ENCODE data around the gene IGHMBP2.

Gene IGHMBP2

DNA sequence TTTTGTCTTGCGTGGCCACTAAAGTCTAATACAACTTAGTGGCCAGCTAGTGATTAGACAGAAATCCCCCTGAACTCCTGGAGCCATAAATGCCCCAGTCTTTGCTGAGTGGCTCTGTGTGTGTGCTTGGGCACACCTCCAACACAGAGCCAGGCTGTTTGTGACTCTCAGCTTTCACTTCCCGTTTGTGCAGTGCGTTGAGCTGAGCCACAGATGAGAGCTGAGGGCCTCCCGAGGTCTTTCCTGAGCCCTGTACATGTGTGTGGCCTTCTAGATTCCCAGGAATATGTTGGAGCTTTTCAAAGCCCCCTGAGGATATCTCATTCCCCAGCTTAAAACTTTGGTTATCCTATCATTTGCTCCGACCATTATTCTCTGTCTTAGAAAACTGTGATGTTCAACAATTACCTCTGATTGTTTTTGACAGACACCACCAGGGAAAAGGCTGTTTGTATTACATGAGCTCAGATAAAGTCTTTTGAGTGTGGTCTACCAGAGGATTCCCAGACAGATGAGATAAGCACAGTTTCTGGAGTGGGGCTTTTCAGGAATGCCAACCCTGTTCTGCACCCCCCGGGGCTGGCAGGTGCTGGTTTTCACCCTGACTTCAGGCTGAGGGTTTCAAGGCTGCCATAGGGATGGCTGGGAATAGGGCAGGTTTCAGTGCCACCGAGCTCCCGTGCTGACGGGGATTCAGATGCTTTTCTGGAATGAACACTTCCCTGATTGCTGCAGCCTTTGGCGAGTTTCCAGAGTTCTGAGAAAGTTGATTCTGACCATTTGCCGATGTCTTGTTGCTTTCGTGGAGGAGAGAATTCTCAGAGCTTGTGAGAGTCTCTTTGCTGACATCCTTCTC, 23.8 kb downstream of the IGHMBP2 start:
- no peak for DNase-seq (ENCODE audit: low read depth, low spot score)

DNA sequence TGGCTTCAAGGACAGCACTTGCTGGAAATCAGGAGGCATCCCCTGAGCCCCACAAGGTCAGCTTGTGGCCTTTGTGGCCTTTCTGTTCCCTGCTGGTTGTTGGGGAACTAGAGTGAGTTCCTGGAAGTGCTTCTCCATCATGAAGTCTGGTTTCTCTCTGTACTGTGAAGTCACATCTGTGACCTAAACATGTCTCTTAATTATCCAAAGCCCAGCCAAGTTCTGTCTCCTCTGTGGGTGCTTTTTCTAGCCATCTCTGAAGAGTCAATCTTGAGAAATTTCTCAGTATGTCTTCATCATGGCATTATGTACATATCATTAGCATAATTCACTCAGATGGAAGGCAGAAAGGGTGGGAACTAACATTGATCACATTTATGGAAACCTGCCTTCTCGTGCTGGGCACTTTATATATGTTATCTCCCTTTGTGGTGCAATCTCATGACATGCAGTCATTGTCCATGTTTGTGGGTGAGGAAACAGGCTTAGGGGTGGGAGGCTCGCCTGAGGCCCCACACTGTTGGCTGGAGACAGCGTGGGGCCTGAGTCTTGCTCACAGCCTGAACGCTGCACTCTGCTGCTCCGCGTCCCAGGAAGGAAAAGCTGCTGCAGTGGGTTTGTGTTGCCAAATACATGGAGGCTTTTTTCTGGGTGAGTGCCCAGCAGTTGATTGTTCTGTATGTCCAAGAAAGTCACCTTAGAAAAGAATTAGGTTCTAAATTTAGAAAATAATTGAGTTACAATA, 24.6 kb downstream of the IGHMBP2 start:
- no peak for DNase-seq (ENCODE audit: low read depth, low spot score)

DNA sequence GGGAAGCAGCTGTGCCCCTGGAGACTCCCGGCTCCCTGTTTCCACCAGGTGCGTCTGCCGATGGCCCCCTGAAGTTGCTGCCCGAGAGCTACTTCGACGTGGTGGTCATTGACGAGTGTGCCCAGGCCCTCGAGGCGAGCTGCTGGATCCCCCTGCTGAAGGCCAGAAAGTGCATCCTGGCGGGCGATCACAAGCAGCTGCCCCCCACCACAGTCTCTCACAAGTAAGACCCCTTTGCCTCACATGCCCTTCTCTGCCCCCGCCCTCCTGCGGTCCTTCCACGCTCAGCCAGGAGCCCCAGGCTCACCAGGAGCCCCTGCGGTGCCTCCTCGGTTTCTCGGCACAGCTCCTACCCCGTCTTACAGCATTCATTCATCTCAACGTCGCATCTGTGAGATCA, 25.4 kb downstream of the IGHMBP2 start:
- DNase-seq (ENCODE audit: low read depth, low spot score) = no peak

- DNase-seq (ENCODE audit: low read depth, low spot score) = no peak
Observed at GRCh38 chr11:68929706-68930570, 26.2 kb downstream of the IGHMBP2 start.

GRCh38 chr11:68930991-68931855, 27.5 kb downstream of the IGHMBP2 start:
- no peak for DNase-seq (ENCODE audit: low read depth, low spot score)

DNA sequence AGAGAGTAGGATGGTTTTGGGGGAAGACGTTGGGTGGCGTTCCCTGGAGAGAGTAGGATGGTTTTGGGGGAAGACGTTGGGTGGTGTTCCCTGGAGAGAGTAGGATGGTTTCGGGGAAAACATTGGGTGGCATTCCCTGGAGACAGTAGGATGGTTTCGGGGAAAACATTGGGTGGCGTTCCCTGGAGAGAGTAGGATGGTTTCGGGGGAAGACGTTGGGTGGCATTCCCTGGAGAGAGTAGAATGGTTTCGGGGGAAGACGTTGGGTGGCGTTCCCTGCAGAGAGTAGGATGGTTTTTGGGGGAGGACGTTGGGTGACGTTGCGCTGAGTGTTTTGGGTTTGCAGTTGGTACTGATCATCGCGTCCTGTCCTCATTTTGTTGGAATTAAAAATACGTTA, 28.2 kb downstream of the IGHMBP2 start:
- no peak for DNase-seq (ENCODE audit: low read depth, low spot score)

DNA sequence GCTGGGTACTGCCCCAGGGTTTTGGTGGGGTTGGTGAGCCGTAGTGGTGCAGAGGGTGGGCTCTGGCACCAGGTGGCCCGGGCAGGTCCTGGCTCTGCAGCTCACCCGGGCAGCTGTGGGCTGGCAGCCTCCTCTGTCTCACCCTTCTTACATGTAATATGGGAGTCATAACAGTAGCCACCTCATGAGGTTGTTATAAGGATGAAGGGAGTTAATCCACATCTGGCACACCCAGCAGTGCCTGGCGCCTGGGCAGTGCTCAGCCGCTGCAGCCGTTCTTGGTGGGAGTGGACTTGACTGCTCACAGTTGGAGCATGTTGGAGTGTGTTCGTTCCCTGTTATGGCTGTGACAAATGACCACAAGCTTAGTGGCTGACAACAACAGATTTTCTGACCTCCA, 28.7 kb downstream of the IGHMBP2 start:
- no peak for DNase-seq (ENCODE audit: low read depth, low spot score)

GRCh38 chr11:68932933-68933577, 29.4 kb downstream of the IGHMBP2 start:
- DNase-seq (ENCODE audit: low read depth, low spot score) = no peak

DNA sequence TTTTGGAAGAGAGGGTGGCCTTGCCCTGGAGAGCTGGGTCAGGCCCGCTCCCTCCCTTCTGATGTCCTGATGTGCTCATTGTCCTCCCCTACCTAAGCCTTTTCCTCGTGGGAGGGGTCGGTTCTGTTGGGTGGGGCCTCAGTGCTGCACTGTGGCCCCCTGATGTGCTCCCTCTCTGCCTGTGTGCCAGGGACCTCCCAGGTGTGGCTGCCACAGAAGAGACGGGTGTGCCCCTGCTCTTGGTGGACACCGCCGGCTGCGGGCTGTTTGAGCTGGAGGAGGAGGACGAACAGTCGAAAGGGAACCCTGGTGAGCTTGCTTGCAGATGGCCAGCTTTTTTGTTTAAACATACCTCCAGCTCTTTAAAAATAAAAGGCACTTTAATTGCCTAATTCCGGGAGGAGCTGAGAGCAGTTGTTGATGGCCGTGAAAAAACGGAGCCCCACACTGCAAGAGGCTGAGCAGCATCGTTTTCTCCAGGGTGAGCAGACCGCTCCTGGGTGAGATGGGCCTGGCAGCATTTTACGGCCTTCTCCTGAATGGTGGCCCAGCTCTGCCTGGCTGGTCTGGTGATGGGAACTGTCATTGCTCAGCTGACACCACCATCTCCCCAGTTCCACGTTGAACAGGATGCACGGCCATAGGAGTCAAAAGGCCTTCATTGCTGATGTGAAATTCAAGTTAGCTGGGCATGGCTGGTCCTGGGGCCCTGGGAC, 30.1 kb downstream of the IGHMBP2 start:
- no peak for DNase-seq (ENCODE audit: low read depth, low spot score)

- DNase-seq (ENCODE audit: low read depth, low spot score) = no peak
Observed at GRCh38 chr11:68934321-68934645, 30.6 kb downstream of the IGHMBP2 start.

DNA sequence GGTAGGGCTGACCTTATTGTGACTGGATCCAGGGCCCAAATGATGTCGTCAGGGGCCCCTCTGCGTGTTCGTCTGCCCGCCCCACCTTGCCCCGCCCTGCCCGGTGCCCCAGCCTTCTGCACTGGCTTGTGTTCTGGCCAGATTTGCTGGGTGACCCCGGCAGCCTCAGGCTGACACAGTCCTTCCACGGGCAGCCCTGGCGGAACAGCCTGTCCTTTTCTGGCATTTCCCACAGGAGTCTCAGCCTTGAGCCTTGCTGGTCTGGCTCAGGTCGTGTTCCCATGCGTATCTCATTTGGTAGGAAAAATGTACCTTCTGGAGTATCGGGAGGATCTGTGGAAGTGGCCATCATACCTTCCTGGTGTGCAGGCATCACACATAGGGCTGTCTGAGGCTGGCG, 31.0 kb downstream of the IGHMBP2 start:
- no peak for DNase-seq (ENCODE audit: low read depth, low spot score)

- no peak for DNase-seq (ENCODE audit: low read depth, low spot score)
Observed at GRCh38 chr11:68935066-68935465, 31.4 kb downstream of the IGHMBP2 start.

DNA sequence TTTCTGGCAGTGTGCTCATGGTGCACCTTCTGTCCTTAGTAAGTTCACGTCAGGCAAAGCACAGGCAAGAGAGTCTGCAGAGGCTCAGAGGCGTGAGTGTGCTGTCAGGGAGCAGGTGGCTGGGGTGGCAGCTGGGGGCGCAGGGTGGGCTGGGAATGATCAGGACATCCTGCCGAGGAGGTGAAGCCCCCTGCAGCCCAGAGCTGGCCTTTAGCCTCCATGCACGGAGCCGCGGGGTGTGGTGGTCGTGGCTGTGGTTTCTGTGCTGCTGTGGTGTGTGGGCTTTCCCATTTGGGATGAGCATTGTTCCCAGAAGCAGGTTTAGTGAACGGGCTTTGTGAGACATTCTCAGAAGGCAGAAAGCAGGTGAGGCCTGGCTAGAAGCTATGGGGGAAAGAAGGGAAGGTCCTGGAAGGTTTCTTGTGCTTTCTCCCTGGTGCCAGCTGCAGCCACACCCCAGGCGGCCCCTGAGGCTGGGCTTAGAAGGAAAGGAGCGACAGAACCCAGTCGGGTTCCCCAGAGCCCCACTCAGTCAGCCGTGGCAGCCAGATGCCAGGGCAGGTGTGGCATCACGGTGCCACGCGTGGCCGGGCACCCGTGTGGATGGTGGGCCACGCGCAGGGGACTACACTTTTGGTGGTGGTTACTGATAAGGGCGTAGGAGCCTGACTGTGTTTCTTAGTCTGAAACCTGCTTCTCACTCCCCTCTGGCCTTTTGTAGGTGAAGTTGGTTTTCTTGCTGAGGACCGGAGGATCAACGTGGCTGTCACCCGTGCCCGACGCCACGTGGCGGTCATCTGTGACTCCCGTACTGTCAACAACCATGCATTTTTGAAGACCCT, 32.0 kb downstream of the IGHMBP2 start:
- no peak for DNase-seq (ENCODE audit: low read depth, low spot score)

DNA sequence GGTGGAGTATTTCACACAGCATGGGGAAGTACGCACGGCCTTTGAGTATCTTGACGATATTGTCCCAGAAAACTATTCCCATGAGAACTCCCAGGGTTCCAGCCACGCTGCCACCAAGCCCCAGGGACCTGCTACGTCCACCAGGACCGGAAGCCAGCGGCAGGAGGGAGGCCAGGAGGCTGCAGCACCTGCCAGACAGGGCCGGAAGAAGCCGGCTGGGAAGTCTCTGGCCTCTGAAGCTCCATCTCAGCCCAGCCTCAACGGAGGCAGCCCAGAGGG, 32.6 kb downstream of the IGHMBP2 start:
- DNase-seq (ENCODE audit: low read depth, low spot score) = no peak

- DNase-seq (ENCODE audit: low read depth, low spot score) = no peak
Observed at GRCh38 chr11:68936676-68937620, 33.3 kb downstream of the IGHMBP2 start.

DNA sequence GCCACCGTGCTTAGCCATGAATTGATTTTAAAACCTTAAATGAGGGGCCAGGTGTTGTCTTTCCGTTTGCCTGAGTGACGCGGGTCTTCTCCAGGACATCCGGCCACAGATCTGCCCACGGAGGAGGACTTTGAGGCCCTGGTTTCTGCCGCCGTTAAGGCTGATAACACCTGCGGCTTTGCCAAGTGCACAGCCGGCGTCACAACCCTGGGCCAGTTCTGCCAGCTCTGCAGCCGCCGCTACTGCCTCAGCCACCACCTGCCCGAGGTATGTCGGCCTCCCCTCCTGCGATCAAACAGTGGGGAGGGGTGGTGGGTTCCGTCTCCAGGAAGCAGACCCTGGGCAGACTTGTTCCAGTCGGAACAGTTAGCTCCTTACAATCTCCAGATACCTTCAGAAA, 34.4 kb downstream of the IGHMBP2 start:
- DNase-seq (ENCODE audit: low read depth, low spot score) = no peak

DNA sequence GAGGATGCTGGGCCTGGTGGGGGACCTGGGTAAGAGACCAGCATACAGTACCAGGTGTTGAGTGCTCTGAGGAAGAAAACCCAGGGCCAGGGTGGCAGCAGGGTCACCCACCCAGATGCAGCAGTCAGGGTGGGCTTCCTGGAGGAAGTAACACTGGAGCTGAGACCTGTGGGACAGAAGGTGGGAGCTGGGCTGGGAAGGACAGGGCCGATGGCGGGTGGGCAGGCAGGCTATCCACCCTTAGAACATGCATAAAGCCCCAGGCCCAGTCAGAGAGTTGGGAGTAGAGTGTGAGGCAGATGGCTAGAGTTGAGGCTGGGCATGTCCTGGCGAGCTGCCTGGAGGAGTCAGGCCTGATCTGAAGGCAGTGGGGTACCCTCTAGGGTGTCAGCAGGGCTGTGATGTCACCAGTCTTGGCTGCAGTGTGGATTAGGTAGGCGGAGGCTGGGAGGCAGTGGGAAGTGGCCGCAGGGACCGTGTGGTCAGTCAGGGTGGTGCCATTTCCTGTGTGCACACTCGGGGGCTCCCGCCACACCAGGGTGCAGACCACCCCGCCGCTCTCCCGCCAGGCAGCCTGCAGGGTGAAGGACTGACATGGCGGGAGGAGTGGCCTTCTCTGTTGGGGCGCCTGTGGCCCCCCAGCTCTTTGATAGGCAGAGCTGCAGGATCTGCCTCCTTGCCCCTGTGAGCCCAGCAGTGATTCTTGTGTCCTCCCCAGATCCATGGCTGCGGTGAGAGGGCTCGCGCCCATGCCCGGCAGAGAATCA, 35.3 kb downstream of the IGHMBP2 start:
- DNase-seq (ENCODE audit: low read depth, low spot score) = no peak
